COLO829 (cell line): ENCODE measurements around the gene OR5AU1.
"Not testable (repeated sequence)": the region's sequence is repeated elsewhere in the genome, so short reads cannot be mapped to it uniquely, and the experiment has no call there.

ENCODE experiments used
- DNase-seq: peaks from one replicate; pipeline ENCODE4 v3.0.0; 2012; ENCODE audit warnings: low spot score

OR5AU1 gene

DNA sequence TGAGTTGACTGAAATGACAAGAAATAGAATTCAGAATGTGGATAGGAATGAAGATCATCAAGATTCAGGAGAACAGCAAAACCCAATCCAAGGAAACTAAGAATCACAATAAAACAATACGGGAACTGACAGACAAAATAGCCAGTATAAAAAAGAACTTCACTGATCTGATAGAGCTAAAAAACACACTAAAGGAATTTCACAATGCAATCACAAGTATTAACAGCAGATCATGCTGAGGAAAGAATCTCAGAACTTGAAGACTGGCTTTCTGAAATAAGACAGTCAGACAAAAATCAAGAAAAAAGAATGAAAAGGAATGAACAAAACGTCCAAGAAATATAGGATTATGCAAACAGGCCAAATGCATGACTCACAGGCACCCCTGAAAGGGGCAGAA, 15.3 kb upstream of the OR5AU1 start:
- no peak for DNase-seq

- no peak for DNase-seq
Measured at GRCh38 chr14:21169573-21169972, 13.7 kb upstream of the OR5AU1 start.

- DNase-seq, result no peak
Measured at GRCh38 chr14:21168055-21168454, 12.2 kb upstream of the OR5AU1 start.

DNA sequence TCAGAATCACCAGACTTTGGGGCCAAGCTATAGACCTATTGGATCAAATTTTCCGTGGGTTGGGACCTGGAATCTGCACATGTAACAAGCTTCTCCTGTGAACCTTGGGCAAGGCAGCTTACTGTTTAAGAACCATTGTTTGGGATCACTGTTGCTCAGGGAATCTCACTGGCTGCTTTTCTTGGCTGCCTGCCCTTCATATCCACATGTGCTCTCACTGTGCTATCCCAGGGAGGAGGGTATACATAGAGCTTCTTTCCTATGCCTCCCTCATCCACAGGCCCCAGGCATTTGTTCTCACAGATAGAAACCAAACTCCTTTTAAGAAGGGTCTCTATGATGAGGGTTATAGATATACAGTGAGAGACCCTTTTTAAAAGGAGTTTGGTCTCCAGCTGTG, 9.8 kb upstream of the OR5AU1 start:
- DNase-seq, result not testable (repeated sequence)

GRCh38 chr14:21165002-21165605, 9.2 kb upstream of the OR5AU1 start:
- DNase-seq, result not testable (repeated sequence)

DNA sequence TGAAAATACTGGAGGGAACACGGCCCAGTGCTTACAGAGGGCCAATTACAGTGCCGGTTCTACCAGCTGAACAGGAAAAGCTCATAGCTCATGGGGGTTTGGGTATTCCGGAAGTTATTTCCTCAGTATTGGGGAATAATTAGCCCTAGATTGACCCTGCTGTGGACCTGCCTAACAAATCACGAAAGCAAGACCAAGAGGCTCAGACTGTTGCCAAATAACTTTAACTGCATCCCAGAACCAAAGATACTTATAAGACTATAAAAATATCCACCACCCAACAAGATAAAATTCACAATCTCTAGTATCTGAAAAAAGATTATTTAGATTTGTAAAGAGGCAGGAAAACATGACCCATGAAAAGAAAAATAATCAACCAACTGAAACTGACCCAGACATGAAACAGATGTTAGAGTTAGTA, 8.0 kb upstream of the OR5AU1 start:
- no peak for DNase-seq

DNA sequence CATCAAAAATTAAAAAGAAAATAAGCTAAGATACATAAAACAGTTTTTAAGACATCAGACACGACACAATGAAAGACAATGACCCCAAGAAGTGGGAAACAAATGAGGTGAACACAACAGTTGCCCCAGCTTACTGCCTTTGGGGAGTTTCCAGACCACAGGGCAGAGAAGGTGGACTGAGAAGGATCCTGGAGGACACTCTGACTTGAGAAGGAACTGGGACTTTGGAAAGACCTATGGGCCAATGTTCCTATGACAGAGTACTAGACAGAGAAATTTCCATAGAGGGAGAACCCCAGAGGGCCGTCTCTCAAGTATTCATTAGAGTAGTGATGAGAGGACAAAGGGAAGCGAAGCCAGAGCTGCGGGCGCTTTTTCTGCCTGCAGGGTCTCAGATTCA, 6.2 kb upstream of the OR5AU1 start:
- no peak for DNase-seq

GRCh38 chr14:21160061-21160610, 4.3 kb upstream of the OR5AU1 start:
- DNase-seq, result no peak

DNA sequence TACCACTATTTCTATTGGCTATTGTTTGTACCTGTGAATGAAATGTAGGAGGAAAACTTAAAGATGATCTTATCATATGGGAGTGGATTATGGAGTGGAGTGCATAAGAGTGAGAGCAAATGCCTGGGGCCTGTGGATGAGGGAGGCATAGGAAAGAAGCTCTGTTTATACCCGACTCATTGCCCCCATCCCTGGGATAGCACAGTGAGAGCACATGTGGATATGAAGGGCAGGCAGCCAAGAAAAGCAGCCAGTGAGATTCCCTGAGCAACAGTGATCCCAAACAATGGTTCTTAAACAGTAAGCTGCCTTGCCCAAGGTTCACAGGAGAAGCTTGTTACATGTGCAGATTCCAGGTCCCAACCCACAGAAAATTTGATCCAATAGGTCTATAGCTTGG, 2.3 kb upstream of the OR5AU1 start:
- DNase-seq, result not testable (repeated sequence)

GRCh38 chr14:21149641-21150367, 6.1 kb downstream of the OR5AU1 start:
- DNase-seq, result no peak

- no peak for DNase-seq
Measured at GRCh38 chr14:21145437-21145836, 10.4 kb downstream of the OR5AU1 start.

DNA sequence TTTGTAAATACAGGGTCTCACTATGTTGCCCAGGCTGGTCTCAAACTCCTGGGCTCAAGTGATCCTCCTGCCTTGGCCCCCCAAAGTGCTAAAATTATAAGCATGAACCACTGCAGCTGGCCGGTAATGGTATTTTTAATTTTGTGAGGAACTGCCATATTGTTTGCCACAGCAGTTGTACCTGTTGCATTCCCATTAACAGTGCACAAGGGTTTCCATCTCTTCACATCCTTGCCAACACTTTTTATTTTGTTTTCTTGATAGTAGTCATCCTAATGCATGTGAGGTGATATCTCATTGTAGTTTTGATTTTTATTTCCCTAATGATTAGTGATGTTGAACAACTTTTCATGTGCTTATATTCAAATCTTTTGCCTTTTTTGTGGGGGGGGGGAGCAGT, 13.5 kb downstream of the OR5AU1 start:
- no peak for DNase-seq

- DNase-seq, result peak; percentile 53
Measured at GRCh38 chr14:21136024-21136423, 19.8 kb downstream of the OR5AU1 start.

DNA sequence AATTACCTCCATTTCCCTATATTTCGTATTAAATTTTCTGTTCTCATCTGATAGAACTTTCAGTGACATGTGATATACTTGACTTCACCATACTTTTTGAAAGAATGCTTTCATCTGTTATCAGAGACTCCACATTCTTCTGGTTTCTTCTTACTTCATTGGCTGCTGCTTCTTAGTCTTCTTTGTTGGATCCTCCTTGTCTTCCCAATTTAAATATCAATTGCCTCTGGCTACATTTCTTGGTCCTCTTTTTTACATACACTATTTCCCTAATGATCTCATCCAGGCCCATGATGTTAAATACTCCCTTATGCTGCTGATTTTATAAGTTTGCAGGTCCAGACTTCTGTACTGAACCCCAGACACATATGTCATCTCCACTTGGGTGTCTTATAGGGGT, 22.0 kb downstream of the OR5AU1 start:
- peak; percentile 87 for DNase-seq

- no peak for DNase-seq
Measured at GRCh38 chr14:21123429-21123828, 32.4 kb downstream of the OR5AU1 start.

- no peak for DNase-seq
Measured at GRCh38 chr14:21121122-21121521, 34.7 kb downstream of the OR5AU1 start.

GRCh38 chr14:21120686-21121085, 35.2 kb downstream of the OR5AU1 start:
- no peak for DNase-seq

DNA sequence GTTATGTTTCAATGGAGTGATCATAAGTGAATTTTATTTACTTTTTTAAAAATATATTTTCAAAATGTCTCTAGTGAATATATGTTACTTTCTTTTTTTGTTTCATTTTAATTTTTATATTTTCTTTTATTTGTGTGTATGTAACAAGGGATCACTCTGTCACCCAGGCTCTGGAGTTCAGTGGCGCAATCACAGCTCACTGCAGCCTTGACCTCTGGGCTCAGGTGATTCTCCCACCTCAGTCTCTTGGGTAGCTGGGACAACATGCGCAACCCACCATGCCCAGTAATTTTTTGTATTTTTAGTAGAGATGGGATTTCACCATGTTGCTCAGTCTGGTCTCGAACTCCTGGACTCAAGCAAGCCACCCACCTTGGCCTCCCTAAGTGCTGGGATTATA, 36.9 kb downstream of the OR5AU1 start:
- DNase-seq, result no peak

GRCh38 chr14:21113369-21113768, 42.5 kb downstream of the OR5AU1 start:
- DNase-seq, result no peak

DNA sequence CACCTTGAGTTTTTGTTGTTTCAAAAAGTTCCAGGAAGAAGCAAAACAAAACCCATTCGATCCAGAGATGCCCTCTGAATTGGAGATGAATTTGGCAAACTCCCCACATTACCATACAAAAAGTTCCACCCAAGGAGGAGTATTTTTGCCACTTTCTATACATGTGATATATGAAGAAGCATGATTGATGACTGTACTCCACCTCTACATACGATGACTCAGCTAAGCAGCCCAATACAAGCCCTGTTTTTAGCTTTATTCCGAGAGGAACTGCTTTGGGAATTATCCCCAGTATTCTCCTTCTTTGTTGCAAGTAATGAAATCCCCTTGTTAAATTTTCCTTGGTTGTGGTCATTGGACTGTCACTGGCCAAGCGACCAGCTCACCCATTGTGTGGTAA, 43.6 kb downstream of the OR5AU1 start:
- no peak for DNase-seq

- DNase-seq, result no peak
Measured at GRCh38 chr14:21109377-21110138, 46.3 kb downstream of the OR5AU1 start.

DNA sequence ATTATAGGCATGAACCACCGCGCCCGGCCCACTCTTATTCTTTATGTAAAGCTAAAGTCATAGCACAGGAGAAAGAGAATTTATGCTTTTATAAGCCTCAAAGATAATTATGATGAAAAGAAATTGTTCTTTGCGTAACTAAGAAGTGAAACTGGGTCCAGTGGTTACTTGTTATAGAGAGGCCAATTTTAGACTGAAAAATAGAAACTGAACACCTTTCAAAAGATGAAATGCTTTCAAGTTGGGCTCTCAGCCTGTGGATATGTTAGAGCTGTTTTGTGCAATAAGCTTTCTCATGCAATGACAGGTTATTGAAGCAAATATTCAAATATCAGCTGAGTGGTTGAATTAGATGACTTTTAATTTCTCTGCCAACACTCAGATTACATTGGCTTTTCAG, 47.1 kb downstream of the OR5AU1 start:
- DNase-seq, result no peak

- DNase-seq, result peak; percentile 57
Measured at GRCh38 chr14:21107283-21107800, 48.5 kb downstream of the OR5AU1 start.
